HepG2 (cell line): Measurements from ENCODE around the gene ULK3. TPM values are rescaled to one million over a fixed set of nuclear protein-coding genes. Genes with fewer than 3 reads are reported as not detected.

ENCODE experiments used
- ATAC-seq: fragments of 200-7000 bp; cut with Tn5 transposase; 3 replicates; pipeline ENCODE4 v1.9.1; 2020; ENCODE audit warnings: mild to moderate bottlenecking, moderate library complexity
- BruUV-seq: library from RNA; stranded (reverse); fragments of 400-500 nt; replicated peaks from 2 replicates; lab custom pipeline; 2021; lab: Mats Ljungman, UMichigan
- CTCF ChIA-PET: fragments of 300-600 bp; formaldehyde crosslinking; extraction: SDS; loops from one replicate; lab custom pipeline; 2021; ENCODE audit warnings: low total read pairs, inconsistent platforms, low intra/inter-chr PET ratio; lab: Yijun Ruan, JAX
- POLR2A ChIA-PET: fragments of 350-600 bp; sonication (Branson Sonifier 250); formaldehyde crosslinking; loops from one replicate; lab custom pipeline; 2020; ENCODE audit warnings: antibody characterized with exemption, inconsistent platforms; lab: Yijun Ruan, JAX
- DNase-seq: peaks from one replicate; pipeline ENCODE4 v3.0.0-alpha.2; 2015; ENCODE audit warnings: low spot score
- FAIRE-seq: peaks from 3 replicates; lab custom pipeline; 2011; peaks lifted over from hg19 to GRCh38; lab: Jason Lieb, UNC
- H2AFZ ChIP-seq: one replicate; pipeline ENCODE4 v1.6.1; 2011; ENCODE audit warnings: low read length, inconsistent platforms
- H3K27ac ChIP-seq: fragments of 300-600 bp; 3 replicates; pipeline ENCODE4 v1.8.0; 2011; ENCODE audit warnings: mixed run types, mild to moderate bottlenecking, mixed read lengths, low read length, inconsistent platforms; ENCODE audit not compliant: insufficient read depth; ENCODE audit errors: extremely low read length
- H3K27me3 ChIP-seq, 2 experiments: fragments of 200-600 bp in 1 of 2; 2 replicates in 1 of 2; 3 replicates in 1 of 2; pipeline versions ENCODE4 v1.6.0 to v1.8.0; 2011; ENCODE audit warnings: low read length in 2 of 2, mild to moderate bottlenecking in 2 of 2, moderate library complexity in 2 of 2, inconsistent platforms in 1 of 2; ENCODE audit not compliant: insufficient read depth in 2 of 2, control insufficient read depth in 1 of 2
- H3K36me3 ChIP-seq, 2 experiments: fragments of 200-600 bp in 1 of 2; replicated peaks in 1 of 2; 2 replicates in 1 of 2; 3 replicates in 1 of 2; pipeline versions ENCODE4 v1.5.1 to v1.8.0; 2011; ENCODE audit warnings: low read length in 2 of 2, inconsistent platforms in 1 of 2; ENCODE audit not compliant: insufficient read depth in 2 of 2, control insufficient read depth in 1 of 2
- H3K4me1 ChIP-seq: 2 replicates; pipeline ENCODE4 v1.5.1; 2012; ENCODE audit warnings: low read length, inconsistent platforms; ENCODE audit not compliant: insufficient read depth
- H3K4me2 ChIP-seq: 2 replicates; pipeline ENCODE4 v1.6.0; 2011; ENCODE audit warnings: low read depth, low read length, inconsistent platforms
- H3K4me3 ChIP-seq, 3 experiments: fragments of 200-600 bp in 1 of 3; sonication (generic), shearing (Covaris generic) in 1 of 3; replicated peaks in 1 of 3; 2 replicates each; pipeline ENCODE4 v1.5.1; 2011 to 2016; ENCODE audit warnings: low read length in 3 of 3, inconsistent platforms in 2 of 3, low read depth in 2 of 3, mild to moderate bottlenecking in 2 of 3, control low read depth in 1 of 3, mixed read lengths in 1 of 3; ENCODE audit not compliant: insufficient read depth in 1 of 3
- H3K79me2 ChIP-seq: one replicate; pipeline ENCODE4 v1.6.1; 2011; ENCODE audit warnings: low read length, inconsistent platforms; ENCODE audit not compliant: insufficient read depth
- H3K9ac ChIP-seq: 2 replicates; pipeline ENCODE4 v1.6.0; 2011; ENCODE audit warnings: mild to moderate bottlenecking, low read depth, low read length, inconsistent platforms; ENCODE audit not compliant: insufficient read depth
- H3K9me3 ChIP-seq: 2 replicates; pipeline ENCODE4 v1.5.1; 2012; ENCODE audit warnings: mild to moderate bottlenecking, low read length
- H4K20me1 ChIP-seq: 2 replicates; pipeline ENCODE4 v1.6.0; 2011; ENCODE audit warnings: inconsistent platforms, mild to moderate bottlenecking, low read length, moderate library complexity; ENCODE audit not compliant: insufficient read depth
- ARID5B ChIP-seq: IDR thresholded peaks from 2 replicates; pipeline ENCODE4 v1.4.0; 2020; ENCODE audit warnings: mild to moderate bottlenecking, missing genetic modification reagents
- BHLHE40 ChIP-seq: IDR thresholded peaks from 2 replicates; pipeline ENCODE4 v1.6.1; 2011; ENCODE audit warnings: low read length, improper control_type of control experiment
- NCOA1 ChIP-seq: sonication (generic); formaldehyde crosslinking; IDR thresholded peaks from 2 replicates; pipeline ENCODE4 v1.9.0; 2021; ENCODE audit warnings: missing genetic modification reagents
- NKX3-1 ChIP-seq: sonication (generic); formaldehyde crosslinking; IDR thresholded peaks from 2 replicates; pipeline ENCODE4 v1.5.0; 2020; ENCODE audit warnings: missing genetic modification reagents
- SP5 ChIP-seq: IDR thresholded peaks from 2 replicates; pipeline ENCODE4 v1.6.1; 2016; ENCODE audit warnings: low read depth, borderline replicate concordance
- TAF1 ChIP-seq: sonication (generic); formaldehyde crosslinking; IDR thresholded peaks from 2 replicates; pipeline ENCODE4 v1.4.0; 2020; ENCODE audit warnings: missing genetic modification reagents
- TFDP2 ChIP-seq: sonication (generic); formaldehyde crosslinking; IDR thresholded peaks from 2 replicates; pipeline ENCODE4 v1.4.0; 2020; ENCODE audit warnings: missing genetic modification reagents
- ZMYM2 ChIP-seq: sonication (generic); formaldehyde crosslinking; IDR thresholded peaks from 2 replicates; pipeline ENCODE4 v1.8.0; 2022; ENCODE audit warnings: mild to moderate bottlenecking, missing genetic modification reagents
- ZMYM3 ChIP-seq: sonication (generic); formaldehyde crosslinking; IDR thresholded peaks from 2 replicates; pipeline ENCODE4 v1.5.1; 2020; ENCODE audit warnings: mild to moderate bottlenecking, missing genetic modification reagents
- ZNF496 ChIP-seq: sonication (generic); formaldehyde crosslinking; IDR thresholded peaks from 2 replicates; pipeline ENCODE4 v1.8.1; 2023; ENCODE audit warnings: mild to moderate bottlenecking, moderate library complexity, missing genetic modification reagents; ENCODE audit not compliant: insufficient replicate concordance
- ZNF747 ChIP-seq: sonication (generic); formaldehyde crosslinking; IDR thresholded peaks from 2 replicates; pipeline ENCODE4 v1.8.1; 2023; ENCODE audit warnings: missing genetic modification reagents, mild to moderate bottlenecking, borderline replicate concordance
- WGBS: methylation state at CpG from one replicate; pipeline ENCODE4 v1.1.6; 2017; ENCODE audit warnings: low lambda C conversion rate; 5-methylcytosine and 5-hydroxymethylcytosine counted together
- in situ Hi-C: cut with HindIII; loops from 2 replicates; pipeline ENCODE4 v1.10.0; 2017; ENCODE audit warnings: low pct_unique_long_range_greater_than_20kb; ENCODE audit not compliant: extremely low pct_ligation_motif_present
- intact Hi-C: fragments of 100-400 bp; cut with micrococcal nuclease; formaldehyde crosslinking; loops from one replicate; pipeline ENCODE4 v1.10.0; 2022; ENCODE audit not compliant: unreplicated experiment
- polyA plus RNA-seq, 8 experiments: library from polyadenylated mRNA; depleted of rRNA in 3 of 8; stranded (reverse) in 7 of 8; unstranded in 1 of 8; fragments of >200 nt; fragmentation: Illumina TruSeq in 4 of 8; extraction: Trizol in 4 of 8; gene quantifications; 2 replicates each; pipeline versions ENCODE4 v1.2.1 to v1.2.3, GENCODE V29; 2011 to 2016; ENCODE audit warnings: low read depth in 4 of 8, missing spikeins in 1 of 8, mixed read lengths in 1 of 8; ENCODE audit not compliant: insufficient read depth in 1 of 8
- total RNA-seq, 5 experiments: library from RNA; depleted of rRNA; stranded (reverse); fragments of >200 nt; fragmentation: Illumina TruSeq; extraction: Trizol; gene quantifications; 2 replicates each; pipeline ENCODE4 v1.2.3, GENCODE V29; 2016; ENCODE audit warnings: low read depth in 1 of 5

Gene ULK3
- total and polyA plus RNA-seq, 2 of the 13 experiments (the other 11 are each of a cell fraction or from before 2014, with no cell fraction given): 15.2 to 23.7 TPM

- no peaks in the 10 kb centered on the region for H3K79me2 ChIP-seq
- H3K9ac ChIP-seq: no peak overlapping the region
- H3K4me2 ChIP-seq: no peak overlapping the region
- H3K4me3 ChIP-seq: no peak overlapping the region
- H3K27me3 ChIP-seq: no peaks in the 10 kb centered on the region
- ATAC-seq (no peak), FAIRE-seq (no peak)
- no peak overlapping the region for H3K27ac ChIP-seq
- BruUV-seq: no TSS peak
- CTCF ChIA-PET: interaction anchor here (1.2 kb wide), 1 partner anchor 112 kb away, joined by 4 read pairs; no protein-coding TSS in a partner anchor
- no peak overlapping the region for H2AFZ ChIP-seq
- H3K9me3 ChIP-seq: no peaks in the 10 kb centered on the region
- WGBS: 97% methylated on average over 6 of the region's 10 CpGs
- intact Hi-C loops (no loop called here), in situ Hi-C loops (no loop called here)
- H4K20me1 ChIP-seq: no peaks in the 10 kb centered on the region
- TF ChIP-seq BHLHE40 (no peak), ARID5B (CRISPR knock-in tag) (no peak), TFDP2 (CRISPR knock-in tag) (no peak), NCOA1 (CRISPR knock-in tag) (no peak), ZNF496 (no peak), TAF1 (no peak), ZMYM3 (CRISPR knock-in tag) (no peak), ZMYM2 (CRISPR knock-in tag) (no peak), NKX3-1 (CRISPR knock-in tag) (no peak), SP5 (CRISPR knock-in tag) (no peak), ZNF747 (CRISPR knock-in tag) (no peak)
- TF ChIP-seq, all 625 proteins: peak for 0
- Histone ChIP-seq H3K4me1 (peaks cover 24% of the 10 kb centered on the region), H3K36me3 (peaks cover 2 to 3% of the 10 kb centered on the region in 2 experiments; a peak in 1 of 5 replicates)
- POLR2A ChIA-PET: no interaction called here
- DNase-seq: no peak
These were observed 4.8 kb downstream of the ULK3 start for GRCh38 chr15:74838137-74838516.
